ENCODE measurements around the gene MMEL1.

GRCh38 chr1:2601721-2602303 is 31.0 kb downstream of the MMEL1 start:
- TF ChIP-seq CTCF (IDR thresholded peaks at IDR 0.05) = no peak
- TF ChIP-seq POLR2A (IDR thresholded peaks at IDR 0.05; ENCODE audit: low read depth) = no peak
- TF ChIP-seq POLR2AphosphoS5 (IDR thresholded peaks at IDR 0.05) = no peak
- TF ChIP-seq EP300 (IDR thresholded peaks at IDR 0.05) = no peak
